Iris pigment epithelial cell (primary cell): Measurements from ENCODE around the gene USP40.

Experiments
- DNase-seq: peaks from one replicate; pipeline ENCODE4 v3.0.0-alpha.2; 2011; ENCODE audit warnings: low read depth

The USP40 gene

DNA sequence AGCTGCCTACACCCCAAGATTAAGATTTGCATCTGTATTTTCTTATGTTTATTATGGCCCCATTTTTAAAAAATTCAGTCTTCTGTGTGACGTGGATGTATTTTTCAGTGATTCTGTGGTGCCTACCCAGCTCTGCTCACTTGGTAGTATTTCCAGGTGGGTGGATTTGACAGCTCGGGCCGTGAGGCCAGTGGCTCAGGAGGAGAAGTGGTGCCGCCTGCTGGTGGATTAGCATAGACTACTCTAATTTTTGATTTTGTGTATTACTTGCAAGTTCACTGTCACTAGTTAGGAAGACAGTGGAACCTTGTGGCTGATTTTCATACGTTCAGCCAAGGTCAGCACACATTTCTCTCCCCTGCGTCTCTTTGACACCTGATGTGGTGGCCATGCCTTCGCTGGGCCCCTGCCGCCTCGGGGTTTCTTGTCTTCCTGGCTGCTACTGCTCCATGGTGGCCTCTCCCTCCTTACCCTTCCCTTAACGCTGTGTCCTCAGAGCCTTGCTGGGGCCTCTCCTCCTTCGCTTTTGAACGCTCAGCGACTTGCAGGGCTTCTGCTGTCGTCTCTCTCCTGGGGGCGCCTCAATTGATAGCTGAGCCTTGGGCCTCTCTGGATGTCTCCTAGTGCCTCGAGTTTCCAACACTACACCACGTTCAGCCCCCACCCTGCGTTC is 122.9 kb downstream of the USP40 start:
- peak; percentile 80 for DNase-seq

GRCh38 chr2:233442028-233442310 is 124.6 kb downstream of the USP40 start:
- DNase-seq, result no peak

DNA sequence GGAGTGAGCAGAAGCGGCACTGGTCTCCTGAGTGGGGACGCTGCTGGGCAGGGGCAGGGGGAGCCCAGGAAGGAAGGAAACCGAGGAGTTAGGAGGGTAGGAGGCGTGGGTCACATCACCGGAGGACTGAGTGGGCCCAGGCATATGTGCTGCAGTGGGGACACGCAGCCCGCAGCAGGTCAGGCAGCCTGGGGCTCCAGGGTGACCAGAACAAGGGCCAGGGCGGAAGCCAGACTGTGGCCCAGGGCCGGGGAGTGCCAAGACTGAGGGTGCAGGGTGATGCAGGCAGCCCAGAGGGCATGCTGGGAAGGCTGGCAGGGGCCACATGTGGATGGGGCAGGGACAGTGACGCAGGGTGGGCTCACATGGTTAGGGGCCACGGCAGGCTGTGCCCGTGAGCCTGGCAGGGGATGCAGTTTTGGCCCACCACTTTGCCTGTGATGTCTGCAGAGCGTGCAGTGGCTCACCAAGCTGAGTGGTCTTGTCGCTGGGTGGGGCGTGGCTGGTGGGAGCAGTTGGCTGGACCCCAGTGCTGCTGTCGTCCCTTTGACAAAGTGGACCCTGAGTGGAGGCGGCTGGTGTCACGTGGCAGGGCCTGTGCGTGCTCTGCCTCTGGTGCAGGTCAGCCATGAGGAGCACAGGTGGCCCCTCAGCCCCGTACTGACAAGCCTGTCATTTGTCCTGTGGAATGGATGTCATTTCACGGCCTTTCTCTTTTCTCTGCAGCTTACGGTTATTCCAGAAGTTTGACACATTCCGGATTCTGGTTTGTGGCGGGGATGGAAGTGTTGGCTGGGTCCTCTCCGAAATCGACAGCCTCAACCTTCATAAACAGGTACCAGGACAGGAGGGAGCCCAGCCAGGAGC is 125.2 kb downstream of the USP40 start:
- DNase-seq, result no peak

DNA sequence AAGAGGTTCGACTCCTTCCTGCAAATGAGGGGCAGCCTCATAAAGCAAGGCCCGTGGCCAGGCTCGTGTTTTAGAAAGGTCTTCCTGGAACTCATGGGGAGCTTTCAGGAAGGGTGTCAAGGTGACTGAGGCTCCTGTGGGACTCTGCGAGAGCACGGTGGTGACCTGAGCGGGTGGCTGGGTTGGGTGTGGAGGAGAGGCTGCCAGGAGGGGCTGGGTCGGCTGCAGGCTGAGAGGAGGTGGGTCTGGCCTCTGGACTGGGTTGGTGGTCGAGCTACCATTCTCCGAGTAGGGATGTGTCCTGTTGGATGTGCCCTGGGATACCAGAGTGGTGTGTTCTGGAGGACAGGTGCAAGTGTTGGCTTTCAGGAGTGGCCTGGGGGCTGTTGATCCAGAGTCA is 125.9 kb downstream of the USP40 start:
- no peak for DNase-seq

DNA sequence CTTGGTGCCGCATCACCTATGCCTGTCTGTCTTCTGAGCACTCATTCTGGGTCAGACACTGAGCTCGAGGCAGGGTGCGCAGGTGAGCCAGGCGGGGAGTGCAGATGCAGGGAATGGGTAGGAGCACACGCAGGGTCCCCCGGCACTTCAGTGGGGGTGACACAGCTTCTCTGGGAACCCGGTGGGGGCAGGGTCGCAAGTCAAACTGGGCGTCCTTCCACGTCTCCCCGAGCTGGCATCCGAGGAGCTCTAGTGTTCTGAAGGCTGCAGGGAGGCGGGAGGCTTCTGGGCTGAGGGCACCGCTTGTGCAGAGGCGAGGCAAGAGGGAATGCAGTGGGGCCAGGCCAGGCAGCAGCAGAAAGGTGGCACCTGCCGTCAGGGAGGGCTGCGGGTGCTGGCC is 126.3 kb downstream of the USP40 start:
- DNase-seq, result no peak

GRCh38 chr2:233439191-233439590 is 127.4 kb downstream of the USP40 start:
- DNase-seq, result peak; percentile 36

DNA sequence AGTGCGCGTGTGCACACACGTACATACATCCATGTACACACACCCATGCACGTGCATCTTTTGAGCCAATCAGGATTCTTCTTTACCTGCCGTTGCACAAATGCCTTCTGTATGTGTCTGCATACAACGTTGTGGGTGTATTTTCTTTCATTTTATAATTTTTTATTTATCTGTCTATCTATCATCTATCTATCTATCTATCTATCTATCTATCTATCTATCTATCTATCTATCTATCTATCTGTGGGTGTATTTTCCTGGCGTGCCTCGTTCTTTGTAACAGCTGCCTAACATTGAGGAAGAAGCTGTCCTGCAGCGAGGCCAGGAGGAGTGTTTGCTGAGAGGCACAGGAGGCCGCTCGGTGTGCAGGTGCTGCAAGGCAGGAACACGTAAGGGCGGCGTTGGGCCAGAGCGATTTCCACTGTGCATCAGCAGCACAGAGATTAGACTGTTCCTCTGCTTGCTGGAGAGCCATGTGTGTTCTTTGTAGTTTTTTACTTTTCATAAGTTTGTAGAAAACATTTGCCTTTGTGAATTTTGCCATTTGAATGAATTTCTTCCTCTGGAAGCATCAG is 127.9 kb downstream of the USP40 start:
- DNase-seq, result no peak

DNA sequence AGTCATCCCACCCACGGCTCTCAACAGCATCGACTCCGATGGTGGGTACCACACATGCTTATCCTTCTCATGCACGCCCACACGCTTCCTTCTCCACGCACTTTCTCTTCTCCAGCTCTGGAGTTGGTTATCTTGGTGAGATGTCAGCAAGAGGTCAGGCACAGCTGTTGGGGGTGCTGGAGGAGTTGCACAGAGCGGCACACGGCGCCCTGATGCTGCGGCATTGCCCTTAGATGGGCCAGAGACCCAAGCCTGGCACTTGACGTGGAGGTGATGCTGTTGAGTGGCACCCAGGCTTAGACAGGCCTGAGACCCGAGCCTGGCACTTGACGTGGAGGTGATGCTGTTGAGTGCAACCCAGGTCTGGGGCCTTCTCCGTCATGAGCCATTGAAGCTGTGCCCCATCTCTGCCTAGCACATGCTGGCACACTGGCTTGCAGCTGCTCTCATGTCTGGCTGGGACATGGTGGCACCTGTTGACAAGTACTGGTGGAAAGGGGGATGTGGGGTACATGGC is 129.1 kb downstream of the USP40 start:
- no peak for DNase-seq

GRCh38 chr2:233436691-233437438 is 129.7 kb downstream of the USP40 start:
- DNase-seq, result no peak

DNA sequence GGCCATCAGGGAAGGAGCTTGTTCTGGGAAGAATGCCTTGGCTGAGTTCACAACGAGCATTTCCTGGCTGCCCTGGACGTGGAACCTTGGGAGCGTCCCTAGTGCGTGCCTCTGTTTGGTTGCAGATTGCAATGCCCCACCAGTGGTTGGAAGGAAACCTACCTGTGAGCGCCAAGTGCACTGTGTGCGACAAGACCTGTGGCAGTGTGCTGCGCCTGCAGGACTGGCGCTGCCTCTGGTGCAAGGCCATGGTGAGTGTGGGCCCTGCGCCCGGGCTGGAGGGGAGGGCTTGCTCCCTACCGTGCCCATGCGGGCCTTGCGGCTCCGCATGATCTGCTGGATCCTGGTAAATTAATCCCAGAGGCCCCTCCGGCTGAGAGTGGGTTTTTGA is 130.4 kb downstream of the USP40 start:
- no peak for DNase-seq

GRCh38 chr2:233435436-233436190 is 131.0 kb downstream of the USP40 start:
- no peak for DNase-seq

GRCh38 chr2:233434666-233435330 is 131.8 kb downstream of the USP40 start:
- DNase-seq, result no peak

- no peak for DNase-seq
These were observed 132.8 kb downstream of the USP40 start for GRCh38 chr2:233433794-233434193.

DNA sequence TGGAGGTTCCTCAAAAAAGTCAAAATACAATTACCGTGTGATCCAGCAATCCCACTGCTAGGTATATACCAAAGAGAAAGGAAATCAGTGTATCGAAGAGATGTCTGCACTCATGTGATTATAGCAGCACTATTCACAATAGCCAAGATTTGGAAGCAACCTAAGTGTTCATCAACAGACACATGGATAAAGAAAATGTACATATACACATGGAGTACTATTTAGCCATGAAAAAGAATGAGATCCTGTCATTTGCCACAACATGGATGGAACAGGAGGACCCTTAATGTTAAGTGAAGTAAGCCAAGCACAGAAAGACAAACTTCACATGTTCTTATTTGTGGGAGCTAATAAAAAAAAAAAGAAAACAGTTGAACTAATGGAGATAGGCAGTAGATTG is 133.6 kb downstream of the USP40 start:
- no peak for DNase-seq

DNA sequence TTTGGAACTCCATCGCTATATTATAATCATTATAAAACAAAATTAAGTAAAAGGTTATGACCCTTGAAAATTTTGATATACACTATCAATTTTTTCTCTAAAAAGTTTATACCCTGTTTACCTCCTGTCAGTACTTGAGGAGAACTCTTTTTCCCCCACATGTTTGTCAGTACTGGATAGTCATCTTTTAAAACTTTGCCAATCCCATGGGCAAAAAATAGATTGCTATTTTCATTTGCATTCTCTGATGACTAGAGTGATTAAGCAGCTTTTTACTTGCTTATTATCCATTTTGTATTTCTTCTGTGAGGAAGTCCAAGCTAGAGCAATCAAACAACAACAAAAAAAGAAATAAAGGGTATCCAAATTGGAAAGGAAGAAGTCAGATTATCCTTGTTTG is 135.9 kb downstream of the USP40 start:
- DNase-seq, result no peak

DNA sequence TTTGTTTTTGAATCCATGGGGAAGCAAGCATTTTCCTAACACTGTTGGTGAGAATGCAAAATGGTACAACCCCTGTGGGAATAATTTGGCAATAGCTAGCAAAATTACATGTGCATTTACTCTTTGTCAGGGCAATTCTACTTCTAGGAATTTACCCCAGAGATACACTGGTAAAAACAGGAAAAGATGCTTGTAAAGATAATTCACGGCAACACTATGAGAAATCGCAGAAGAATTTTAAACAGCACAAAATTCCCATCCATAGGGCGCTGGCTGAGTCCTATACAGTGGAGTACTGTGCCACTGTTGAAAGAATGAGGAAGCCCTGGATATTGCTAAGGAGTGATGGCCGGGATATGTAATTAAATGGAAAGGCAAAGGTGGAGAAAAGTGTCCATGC is 136.5 kb downstream of the USP40 start:
- peak; percentile 52 for DNase-seq

- DNase-seq, result no peak
These were observed 137.2 kb downstream of the USP40 start for GRCh38 chr2:233429175-233429897.

DNA sequence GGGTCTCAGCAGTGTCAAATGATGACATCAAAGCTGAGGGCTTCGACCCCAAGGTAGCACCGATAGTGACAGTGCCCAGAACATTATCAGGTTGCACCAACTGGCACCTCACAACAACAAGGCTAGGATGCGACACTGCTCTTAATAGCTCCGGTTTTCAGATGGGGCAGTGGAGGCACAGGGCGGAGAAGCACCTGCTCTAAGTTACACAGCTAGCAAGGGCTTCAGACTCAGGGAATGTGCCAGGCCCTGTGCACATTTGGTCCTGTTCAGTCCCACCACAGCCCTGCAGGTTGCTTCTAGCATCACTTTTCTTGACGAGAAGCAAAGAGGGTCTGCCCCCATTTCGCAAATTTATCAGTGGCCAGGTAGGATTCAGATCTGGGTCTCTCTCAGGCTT is 138.1 kb downstream of the USP40 start:
- DNase-seq, result no peak

DNA sequence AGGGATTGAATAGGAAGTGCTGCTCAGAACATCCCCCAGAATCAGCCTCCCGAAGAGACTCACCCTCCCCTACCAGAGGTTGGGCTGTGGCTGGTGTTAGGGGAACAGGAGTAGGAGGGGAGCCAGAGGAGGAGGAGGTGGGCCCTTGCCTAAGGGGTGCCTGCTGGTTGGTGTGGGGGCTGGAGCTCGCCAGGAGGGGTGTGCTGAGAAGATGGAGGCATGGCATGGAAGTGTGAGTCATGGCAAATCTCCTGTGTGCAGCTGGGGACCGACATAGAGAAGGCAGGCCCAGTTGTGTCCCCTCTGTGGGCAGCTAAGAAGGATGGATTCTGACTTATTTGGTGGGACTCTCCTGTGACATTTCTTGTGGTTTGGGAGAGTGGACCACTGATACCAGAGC is 138.6 kb downstream of the USP40 start:
- DNase-seq, result no peak

DNA sequence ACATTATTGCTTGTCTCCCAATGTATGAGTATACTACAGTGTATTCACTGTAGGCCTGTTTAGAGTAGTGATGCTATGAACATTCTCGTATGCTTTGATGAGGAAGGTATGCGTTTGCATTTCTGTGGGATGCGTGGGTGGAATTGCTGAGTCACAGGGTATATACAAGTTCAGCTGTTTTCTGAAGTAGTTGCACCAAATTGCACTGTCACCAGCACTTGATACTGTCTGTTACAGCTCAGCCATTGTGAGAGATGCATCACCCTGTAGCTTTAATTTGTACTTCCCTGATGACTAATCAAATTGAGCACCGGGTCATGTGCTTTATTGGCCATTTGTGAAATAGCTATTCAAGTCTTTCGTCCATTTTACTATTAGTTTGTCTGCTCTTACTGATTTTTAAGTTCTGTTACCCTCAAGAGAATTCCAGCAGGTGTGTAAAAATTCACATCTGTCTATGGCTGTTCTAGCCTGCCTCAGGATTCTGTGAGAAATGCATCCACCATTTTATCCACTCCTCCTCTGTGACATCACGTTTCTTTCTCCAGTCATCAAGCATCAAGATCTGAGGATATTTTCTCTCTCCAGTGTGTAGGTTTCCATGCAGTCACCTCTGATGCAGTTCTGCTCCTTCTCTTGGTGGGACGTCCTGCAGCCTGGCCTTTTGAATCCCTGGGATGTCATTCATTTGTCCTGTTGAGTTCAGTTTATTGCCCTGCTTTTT is 139.8 kb downstream of the USP40 start:
- DNase-seq, result peak; percentile 99
